Activated CD4-positive, alpha-beta T cell treated with anti-CD3 and anti-CD28 coated beads, Interleukin-2, amount 10 ng/mL, durations not matched to agents 7 days and 5 days (primary cell): ENCODE data around the gene FCN1. TPM values are rescaled to one million over a fixed set of nuclear protein-coding genes. Genes with fewer than 3 reads are reported as not detected.

Experiments
- CTCF ChIA-PET: fragments of 350-600 bp; sonication (Branson Sonifier 250); formaldehyde crosslinking; loops from one replicate; lab custom pipeline; 2021; ENCODE audit warnings: antibody characterized with exemption; lab: Charles Lee
- POLR2A ChIA-PET: fragments of 350-600 bp; sonication (Branson Sonifier 250); formaldehyde crosslinking; loops from one replicate; lab custom pipeline; 2021; ENCODE audit warnings: antibody characterized with exemption; lab: Charles Lee
- DNase-seq: peaks from one replicate; pipeline ENCODE4 v3.0.0-alpha.2; 2020
- H3K27ac Mint-ChIP-seq: one replicate; pipeline ENCODE4 v1.8.0; 2021; ENCODE audit warnings: mild to moderate bottlenecking, moderate library complexity, mixed read lengths
- H3K27me3 Mint-ChIP-seq: one replicate; pipeline ENCODE4 v1.8.0; 2021; ENCODE audit warnings: mixed read lengths
- H3K36me3 Mint-ChIP-seq: one replicate; pipeline ENCODE4 v1.8.0; 2021; ENCODE audit warnings: low read depth, mixed read lengths
- H3K4me1 Mint-ChIP-seq: one replicate; pipeline ENCODE4 v1.8.0; 2021; ENCODE audit warnings: mixed read lengths
- H3K4me3 Mint-ChIP-seq: one replicate; pipeline ENCODE4 v1.8.0; 2021; ENCODE audit warnings: mild to moderate bottlenecking, moderate library complexity, mixed read lengths
- H3K9me3 Mint-ChIP-seq: one replicate; pipeline ENCODE4 v1.8.0; 2021; ENCODE audit warnings: mixed read lengths
- total RNA-seq, 2 experiments: library from RNA; stranded (reverse); gene quantifications; one replicate each; pipeline ENCODE4 v1.2.3, GENCODE V29; 2021

Gene FCN1
- total RNA-seq, 2 experiments from 2014 or later, result not detected

- peaks cover 2% of the 10 kb centered on the region for H3K27me3 Mint-ChIP-seq
- DNase-seq, result no peak
- ChIA-PET CTCF (no interaction called here), POLR2A (no interaction called here)
- no peaks in the 10 kb centered on the region for H3K9me3 Mint-ChIP-seq
- no peak overlapping the region for H3K4me3 Mint-ChIP-seq
- H3K27ac Mint-ChIP-seq, result no peak overlapping the region
- H3K36me3 Mint-ChIP-seq, result no peaks in the 10 kb centered on the region
- no peaks in the 10 kb centered on the region for H3K4me1 Mint-ChIP-seq
Observed at GRCh38 chr9:134886413-134886913, 31.2 kb downstream of the FCN1 start.

GRCh38 chr9:134885679-134886412, 31.9 kb downstream of the FCN1 start:
- POLR2A ChIA-PET, result no interaction called here
- H3K36me3 Mint-ChIP-seq, result no peaks in the 10 kb centered on the region
- no peaks in the 10 kb centered on the region for H3K4me1 Mint-ChIP-seq
- no peak for DNase-seq
- CTCF ChIA-PET, result no interaction called here
- no peak overlapping the region for H3K4me3 Mint-ChIP-seq
- no peaks in the 10 kb centered on the region for H3K9me3 Mint-ChIP-seq
- peaks cover 2% of the 10 kb centered on the region for H3K27me3 Mint-ChIP-seq
- no peak overlapping the region for H3K27ac Mint-ChIP-seq

GRCh38 chr9:134885001-134885678, 32.6 kb downstream of the FCN1 start:
- H3K36me3 Mint-ChIP-seq, result no peaks in the 10 kb centered on the region
- ChIA-PET CTCF (no interaction called here), POLR2A (no interaction called here)
- H3K27ac Mint-ChIP-seq, result no peak overlapping the region
- H3K9me3 Mint-ChIP-seq, result no peaks in the 10 kb centered on the region
- no peak overlapping the region for H3K4me3 Mint-ChIP-seq
- H3K27me3 Mint-ChIP-seq, result peaks cover 2% of the 10 kb centered on the region
- no peaks in the 10 kb centered on the region for H3K4me1 Mint-ChIP-seq
- DNase-seq, result no peak

- Mint-ChIP-seq H3K9me3 (no peaks in the 10 kb centered on the region), H3K36me3 (no peaks in the 10 kb centered on the region), H3K27ac (no peak overlapping the region), H3K4me1 (no peaks in the 10 kb centered on the region), H3K4me3 (no peak overlapping the region), H3K27me3 (peaks cover 2% of the 10 kb centered on the region)
- DNase-seq, result no peak
- ChIA-PET POLR2A (no interaction called here), CTCF (no interaction called here)
Observed at GRCh38 chr9:134884492-134884891, 33.2 kb downstream of the FCN1 start.

- H3K4me3 Mint-ChIP-seq, result no peak overlapping the region
- peaks cover 2% of the 10 kb centered on the region for H3K27me3 Mint-ChIP-seq
- no peaks in the 10 kb centered on the region for H3K36me3 Mint-ChIP-seq
- ChIA-PET CTCF (no interaction called here), POLR2A (no interaction called here)
- DNase-seq, result no peak
- H3K4me1 Mint-ChIP-seq, result no peaks in the 10 kb centered on the region
- H3K9me3 Mint-ChIP-seq, result no peaks in the 10 kb centered on the region
- H3K27ac Mint-ChIP-seq, result no peak overlapping the region
Observed at GRCh38 chr9:134883040-134883782, 34.5 kb downstream of the FCN1 start.

- Mint-ChIP-seq H3K27ac (no peak overlapping the region), H3K27me3 (no peaks in the 10 kb centered on the region), H3K9me3 (no peaks in the 10 kb centered on the region), H3K36me3 (no peaks in the 10 kb centered on the region), H3K4me3 (no peak overlapping the region), H3K4me1 (no peaks in the 10 kb centered on the region)
- CTCF ChIA-PET, result no interaction called here
- POLR2A ChIA-PET, result no interaction called here
- DNase-seq, result no peak
Observed at GRCh38 chr9:134882204-134882785, 35.4 kb downstream of the FCN1 start.

GRCh38 chr9:134881313-134881670, 36.4 kb downstream of the FCN1 start:
- no peaks in the 10 kb centered on the region for H3K4me1 Mint-ChIP-seq
- no peak for DNase-seq
- no peaks in the 10 kb centered on the region for H3K9me3 Mint-ChIP-seq
- H3K27ac Mint-ChIP-seq, result no peak overlapping the region
- H3K4me3 Mint-ChIP-seq, result no peak overlapping the region
- H3K36me3 Mint-ChIP-seq, result no peaks in the 10 kb centered on the region
- ChIA-PET POLR2A (no interaction called here), CTCF (no interaction called here)
- peaks cover 2% of the 10 kb centered on the region for H3K27me3 Mint-ChIP-seq

GRCh38 chr9:134880484-134881312, 37.0 kb downstream of the FCN1 start, which contains the start of gene FCN2:
TSS of gene FCN2 (plus strand) at chr9:134880810. CDS start at chr9:134880822, 12 bp downstream.
- Mint-ChIP-seq H3K4me3 (no peak within 1 kb of the TSS), H3K4me1 (no peaks in the 10 kb centered on the region), H3K27me3 (peaks cover 4% of the 10 kb centered on the region), H3K36me3 (no peaks in the 10 kb centered on the region), H3K27ac (no peak within 1 kb of the TSS), H3K9me3 (no peaks in the 10 kb centered on the region)
- POLR2A ChIA-PET, result no interaction called here
- CTCF ChIA-PET, result no interaction called here
- DNase-seq, result no peak

GRCh38 chr9:134879664-134880483, 37.8 kb downstream of the FCN1 start:
- no peaks in the 10 kb centered on the region for H3K9me3 Mint-ChIP-seq
- H3K27ac Mint-ChIP-seq, result no peak overlapping the region
- H3K4me3 Mint-ChIP-seq, result no peak overlapping the region
- no peaks in the 10 kb centered on the region for H3K36me3 Mint-ChIP-seq
- ChIA-PET POLR2A (no interaction called here), CTCF (no interaction called here)
- H3K27me3 Mint-ChIP-seq, result peaks cover 6% of the 10 kb centered on the region
- H3K4me1 Mint-ChIP-seq, result no peaks in the 10 kb centered on the region
- no peak for DNase-seq

- peaks cover 8% of the 10 kb centered on the region for H3K27me3 Mint-ChIP-seq
- ChIA-PET POLR2A (no interaction called here), CTCF (no interaction called here)
- H3K4me1 Mint-ChIP-seq, result no peaks in the 10 kb centered on the region
- H3K36me3 Mint-ChIP-seq, result no peaks in the 10 kb centered on the region
- DNase-seq, result no peak
- no peak overlapping the region for H3K4me3 Mint-ChIP-seq
- H3K9me3 Mint-ChIP-seq, result no peaks in the 10 kb centered on the region
- no peak overlapping the region for H3K27ac Mint-ChIP-seq
Observed at GRCh38 chr9:134877541-134877940, 40.2 kb downstream of the FCN1 start.

GRCh38 chr9:134875371-134875770, 42.3 kb downstream of the FCN1 start:
- ChIA-PET CTCF (no interaction called here), POLR2A (no interaction called here)
- H3K9me3 Mint-ChIP-seq, result no peaks in the 10 kb centered on the region
- DNase-seq, result no peak
- no peaks in the 10 kb centered on the region for H3K4me1 Mint-ChIP-seq
- H3K27ac Mint-ChIP-seq, result no peak overlapping the region
- no peaks in the 10 kb centered on the region for H3K36me3 Mint-ChIP-seq
- peaks cover 8% of the 10 kb centered on the region for H3K27me3 Mint-ChIP-seq
- H3K4me3 Mint-ChIP-seq, result no peak overlapping the region
